Kidney capillary endothelial cell (primary cell): ENCODE data around the gene CAMTA2.
A peak's percentile ranks its signal among the peaks of the same experiment; 100 is the strongest.

ENCODE experiments used
- DNase-seq: peaks from one replicate; pipeline ENCODE4 v3.0.0-alpha.2; 2018; ENCODE audit warnings: low spot score

The CAMTA2 gene

GRCh38 chr17:4946312-4946976, 41.0 kb downstream of the CAMTA2 start:
- DNase-seq = no peak

GRCh38 chr17:4945944-4946280, 41.6 kb downstream of the CAMTA2 start:
- no peak for DNase-seq

GRCh38 chr17:4945176-4945943, 42.1 kb downstream of the CAMTA2 start:
- DNase-seq = peak; percentile 79

GRCh38 chr17:4944554-4945175, 42.8 kb downstream of the CAMTA2 start:
- no peak for DNase-seq

GRCh38 chr17:4944163-4944553, 43.3 kb downstream of the CAMTA2 start:
- DNase-seq = no peak

- peak; percentile 13 for DNase-seq
Observed at GRCh38 chr17:4942760-4943508, 44.5 kb downstream of the CAMTA2 start.

- DNase-seq = no peak
Observed at GRCh38 chr17:4941319-4941610, 46.2 kb downstream of the CAMTA2 start.

- peak; percentile 21 for DNase-seq
Observed at GRCh38 chr17:4940555-4941318, 46.7 kb downstream of the CAMTA2 start.

GRCh38 chr17:4939796-4940554, 47.5 kb downstream of the CAMTA2 start, which contains the start of the genes RNF167 and SLC25A11:
Gene RNF167 (plus strand): TSS chr17:4940268. CDS start chr17:4940910, 642 bp downstream.
Gene SLC25A11 (minus strand): TSS chr17:4940046. CDS start chr17:4939910, 136 bp downstream.
- DNase-seq = peak; percentile 100

GRCh38 chr17:4939546-4939795, 48.0 kb downstream of the CAMTA2 start:
- no peak for DNase-seq

- DNase-seq = peak; percentile 19
Observed at GRCh38 chr17:4938688-4939545, 48.6 kb downstream of the CAMTA2 start.

GRCh38 chr17:4938069-4938491, 49.4 kb downstream of the CAMTA2 start:
- DNase-seq = no peak

- DNase-seq = no peak
Observed at GRCh38 chr17:4937553-4937952, 49.9 kb downstream of the CAMTA2 start.

GRCh38 chr17:4936436-4936835, 51.0 kb downstream of the CAMTA2 start:
- no peak for DNase-seq

- DNase-seq = no peak
Observed at GRCh38 chr17:4935650-4936049, 51.8 kb downstream of the CAMTA2 start.

- DNase-seq = peak; percentile 42
Observed at GRCh38 chr17:4934173-4934979, 53.1 kb downstream of the CAMTA2 start.

- DNase-seq = no peak
Observed at GRCh38 chr17:4933646-4934045, 53.8 kb downstream of the CAMTA2 start.

GRCh38 chr17:4932756-4933155, 54.7 kb downstream of the CAMTA2 start:
- no peak for DNase-seq

GRCh38 chr17:4931963-4932362, 55.5 kb downstream of the CAMTA2 start, which contains the start of gene GP1BA:
Gene GP1BA (plus strand): TSS chr17:4932277. CDS start chr17:4932605, 328 bp downstream.
- no peak for DNase-seq
